Endothelial cell (in vitro differentiated cells): Measurements from ENCODE around the gene CCNT2. TPM values are rescaled to one million over a fixed set of nuclear protein-coding genes. Genes with fewer than 3 reads are reported as not detected.

Source experiments
- DNase-seq: peaks from one replicate; pipeline ENCODE4 v3.0.0; 2021; ENCODE audit warnings: low spot score
- H3K27ac Mint-ChIP-seq: one replicate; pipeline ENCODE4 v1.8.0; 2021; ENCODE audit warnings: mixed read lengths, inconsistent platforms; ENCODE audit not compliant: unreplicated experiment
- H3K27me3 Mint-ChIP-seq: one replicate; pipeline ENCODE4 v1.8.0; 2021; ENCODE audit warnings: mild to moderate bottlenecking, moderate library complexity, mixed read lengths, inconsistent platforms; ENCODE audit not compliant: unreplicated experiment
- H3K36me3 Mint-ChIP-seq: one replicate; pipeline ENCODE4 v1.8.0; 2021; ENCODE audit warnings: mild to moderate bottlenecking, low read depth, mixed read lengths, inconsistent platforms; ENCODE audit not compliant: unreplicated experiment
- H3K4me1 Mint-ChIP-seq: one replicate; pipeline ENCODE4 v1.8.0; 2021; ENCODE audit warnings: mild to moderate bottlenecking, mixed read lengths, inconsistent platforms; ENCODE audit not compliant: unreplicated experiment
- H3K4me3 Mint-ChIP-seq: one replicate; pipeline ENCODE4 v1.8.0; 2021; ENCODE audit warnings: mild to moderate bottlenecking, mixed read lengths, inconsistent platforms; ENCODE audit not compliant: unreplicated experiment
- H3K9me3 Mint-ChIP-seq: one replicate; pipeline ENCODE4 v1.8.0; 2021; ENCODE audit warnings: mixed read lengths, inconsistent platforms; ENCODE audit not compliant: unreplicated experiment
- total RNA-seq: library from RNA; stranded (reverse); fragmentation: NEBNext Ultra II Directional; extraction: Animal tissue kit (Norgen Biotek cat#: 25700); gene quantifications from one replicate; pipeline ENCODE4 v1.2.1, GENCODE V29; 2021; ENCODE audit not compliant: unreplicated experiment
- TF ChIP-seq, protein P1 (sequence below): fragments of 200-600 bp; sonication (generic); IDR thresholded peaks from one replicate; pipeline ENCODE4 v1.5.0; 2021; ENCODE audit warnings: antibody characterized with exemption; ENCODE audit not compliant: unreplicated experiment

The CCNT2 gene
- total RNA-seq, 1 donor from 2014 or later: 49.5 TPM

DNA sequence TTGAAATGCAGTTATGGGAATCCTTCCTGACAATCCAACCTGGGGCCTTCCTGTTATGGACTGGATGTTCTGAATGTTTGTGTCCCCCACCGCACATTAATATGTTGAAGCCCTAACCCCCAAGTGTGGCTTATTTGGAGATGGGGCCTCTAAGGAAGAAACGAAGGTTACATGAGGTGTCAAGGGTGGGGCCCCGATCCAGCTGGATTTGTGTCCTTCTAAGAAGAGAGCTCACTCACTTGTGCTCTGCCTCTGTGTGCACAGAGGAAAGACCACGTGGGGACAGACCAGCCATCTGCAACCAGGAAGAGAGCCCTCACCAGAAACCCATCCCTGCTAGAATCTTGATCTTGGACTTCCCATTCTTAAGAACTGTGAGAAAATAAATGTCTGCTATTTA, 84.2 kb downstream of the CCNT2 start:
- H3K9me3 Mint-ChIP-seq: no peaks in the 10 kb centered on the region
- no peak for DNase-seq
- no peaks in the 10 kb centered on the region for H3K4me1 Mint-ChIP-seq
- H3K27ac Mint-ChIP-seq: no peak overlapping the region
- H3K4me3 Mint-ChIP-seq: no peak overlapping the region
- TF ChIP-seq, protein P1, sequence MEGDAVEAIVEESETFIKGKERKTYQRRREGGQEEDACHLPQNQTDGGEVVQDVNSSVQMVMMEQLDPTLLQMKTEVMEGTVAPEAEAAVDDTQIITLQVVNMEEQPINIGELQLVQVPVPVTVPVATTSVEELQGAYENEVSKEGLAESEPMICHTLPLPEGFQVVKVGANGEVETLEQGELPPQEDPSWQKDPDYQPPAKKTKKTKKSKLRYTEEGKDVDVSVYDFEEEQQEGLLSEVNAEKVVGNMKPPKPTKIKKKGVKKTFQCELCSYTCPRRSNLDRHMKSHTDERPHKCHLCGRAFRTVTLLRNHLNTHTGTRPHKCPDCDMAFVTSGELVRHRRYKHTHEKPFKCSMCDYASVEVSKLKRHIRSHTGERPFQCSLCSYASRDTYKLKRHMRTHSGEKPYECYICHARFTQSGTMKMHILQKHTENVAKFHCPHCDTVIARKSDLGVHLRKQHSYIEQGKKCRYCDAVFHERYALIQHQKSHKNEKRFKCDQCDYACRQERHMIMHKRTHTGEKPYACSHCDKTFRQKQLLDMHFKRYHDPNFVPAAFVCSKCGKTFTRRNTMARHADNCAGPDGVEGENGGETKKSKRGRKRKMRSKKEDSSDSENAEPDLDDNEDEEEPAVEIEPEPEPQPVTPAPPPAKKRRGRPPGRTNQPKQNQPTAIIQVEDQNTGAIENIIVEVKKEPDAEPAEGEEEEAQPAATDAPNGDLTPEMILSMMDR: no peak
- H3K36me3 Mint-ChIP-seq: no peaks in the 10 kb centered on the region
- no peaks in the 10 kb centered on the region for H3K27me3 Mint-ChIP-seq

DNA sequence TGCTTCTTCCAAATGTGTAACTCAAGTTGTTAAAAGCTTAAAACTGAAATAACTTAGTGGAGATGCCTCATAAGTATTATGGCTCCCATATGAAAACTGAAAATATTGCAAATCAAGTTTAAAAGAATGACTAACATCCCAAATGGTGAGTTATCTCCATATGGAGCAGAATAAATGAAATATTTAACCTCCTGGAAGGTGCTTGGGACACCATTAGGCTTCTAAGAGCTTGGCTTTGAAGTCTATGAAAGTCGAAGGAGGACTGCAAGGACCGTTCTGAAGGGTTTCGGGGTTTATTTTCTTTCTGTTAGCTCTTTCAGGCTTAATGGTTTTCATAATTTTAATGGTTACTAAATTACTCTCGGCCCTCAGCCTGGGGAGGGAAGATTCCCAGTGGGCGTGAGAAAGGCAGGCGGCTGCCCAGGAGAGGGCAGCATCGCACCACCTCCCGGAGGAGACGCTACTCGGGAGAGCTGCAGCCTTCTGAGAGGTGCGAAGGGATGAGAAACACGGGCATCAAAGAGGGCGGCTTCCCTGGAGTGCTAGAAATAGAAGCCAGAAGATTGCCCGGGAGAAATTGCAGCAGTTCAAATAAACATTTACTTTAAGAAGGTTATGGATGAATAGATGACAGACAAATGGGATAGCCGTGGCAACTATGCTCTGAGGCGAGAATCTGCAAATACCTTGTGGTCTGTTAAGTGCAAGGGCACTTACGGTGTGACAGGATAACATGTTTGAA, 85.6 kb downstream of the CCNT2 start:
- TF ChIP-seq, protein P1: peak; percentile 63
- no peaks in the 10 kb centered on the region for H3K36me3 Mint-ChIP-seq
- H3K9me3 Mint-ChIP-seq: no peaks in the 10 kb centered on the region
- peak; percentile 81 for DNase-seq
- H3K4me1 Mint-ChIP-seq: no peaks in the 10 kb centered on the region
- H3K27ac Mint-ChIP-seq: no peak overlapping the region
- H3K27me3 Mint-ChIP-seq: no peaks in the 10 kb centered on the region
- H3K4me3 Mint-ChIP-seq: no peak overlapping the region

DNA sequence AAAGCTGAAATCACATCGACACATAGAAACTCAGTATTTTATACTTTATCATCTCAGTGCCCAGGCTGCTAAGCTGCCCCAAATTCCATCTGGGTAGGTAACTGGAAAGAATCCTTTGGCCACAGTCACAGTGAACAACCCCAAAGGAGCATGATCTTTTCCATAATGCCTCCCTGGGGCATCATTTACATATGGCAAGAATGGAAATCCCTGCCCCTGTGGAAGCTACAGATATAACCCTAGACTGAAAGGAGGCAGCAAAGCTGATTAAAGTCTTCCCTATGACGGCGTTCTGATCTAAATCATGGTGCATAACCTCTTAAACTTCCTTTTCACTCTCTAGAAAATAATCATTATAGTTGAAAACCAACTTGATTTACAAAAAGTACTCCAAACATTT, 87.1 kb downstream of the CCNT2 start:
- Mint-ChIP-seq H3K27me3 (no peaks in the 10 kb centered on the region), H3K4me1 (no peaks in the 10 kb centered on the region), H3K36me3 (no peaks in the 10 kb centered on the region), H3K27ac (no peak overlapping the region), H3K9me3 (no peaks in the 10 kb centered on the region), H3K4me3 (no peak overlapping the region)
- DNase-seq: no peak
- TF ChIP-seq, protein P1: no peak

Other genes with a start within 250 kb of the CCNT2 start
- 150 TPM for gene TMEM163, start 199.8 kb upstream of the CCNT2 start, total RNA-seq
- gene ACMSD, start 80.2 kb upstream of the CCNT2 start, total RNA-seq: not detected
- gene MAP3K19, start 128.6 kb downstream of the CCNT2 start, total RNA-seq: not detected
- 28.0 TPM for gene RAB3GAP1, start 133.5 kb downstream of the CCNT2 start, total RNA-seq